ENCODE results near the gene LYRM4.

DNA sequence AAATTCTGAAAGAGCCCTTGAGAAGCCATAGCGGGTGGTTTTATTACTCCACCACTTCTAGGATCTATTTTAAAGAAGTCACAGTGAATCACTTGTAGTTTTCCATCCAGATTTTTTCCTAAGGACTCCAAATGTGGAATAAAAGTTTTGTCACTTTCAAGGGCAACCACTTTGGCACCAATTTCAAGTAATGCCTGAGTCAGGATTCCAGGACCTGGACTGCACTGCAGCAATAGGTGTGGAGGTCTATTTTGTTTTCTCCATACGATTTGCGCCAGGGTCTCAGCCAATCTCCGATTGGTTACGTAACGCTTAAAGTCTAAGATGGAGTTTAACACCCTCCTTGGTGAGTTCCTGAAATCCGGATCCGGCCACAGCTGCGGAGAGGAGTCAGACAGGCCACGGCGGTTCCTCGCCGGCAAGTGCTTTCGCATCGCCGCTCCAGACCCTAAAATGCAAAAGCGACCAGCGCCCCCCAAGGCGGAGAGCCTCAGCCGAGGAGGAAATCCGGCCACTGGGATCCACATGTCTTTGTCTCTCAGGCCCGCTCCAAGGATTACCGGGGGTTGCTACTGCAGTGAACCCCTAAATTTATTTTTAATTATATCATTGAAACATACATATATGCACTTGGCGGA is 194.2 kb downstream of the LYRM4 start:
- no peak for TF ChIP-seq POLR2A (IDR thresholded peaks at IDR 0.05)
- TF ChIP-seq, protein P1, sequence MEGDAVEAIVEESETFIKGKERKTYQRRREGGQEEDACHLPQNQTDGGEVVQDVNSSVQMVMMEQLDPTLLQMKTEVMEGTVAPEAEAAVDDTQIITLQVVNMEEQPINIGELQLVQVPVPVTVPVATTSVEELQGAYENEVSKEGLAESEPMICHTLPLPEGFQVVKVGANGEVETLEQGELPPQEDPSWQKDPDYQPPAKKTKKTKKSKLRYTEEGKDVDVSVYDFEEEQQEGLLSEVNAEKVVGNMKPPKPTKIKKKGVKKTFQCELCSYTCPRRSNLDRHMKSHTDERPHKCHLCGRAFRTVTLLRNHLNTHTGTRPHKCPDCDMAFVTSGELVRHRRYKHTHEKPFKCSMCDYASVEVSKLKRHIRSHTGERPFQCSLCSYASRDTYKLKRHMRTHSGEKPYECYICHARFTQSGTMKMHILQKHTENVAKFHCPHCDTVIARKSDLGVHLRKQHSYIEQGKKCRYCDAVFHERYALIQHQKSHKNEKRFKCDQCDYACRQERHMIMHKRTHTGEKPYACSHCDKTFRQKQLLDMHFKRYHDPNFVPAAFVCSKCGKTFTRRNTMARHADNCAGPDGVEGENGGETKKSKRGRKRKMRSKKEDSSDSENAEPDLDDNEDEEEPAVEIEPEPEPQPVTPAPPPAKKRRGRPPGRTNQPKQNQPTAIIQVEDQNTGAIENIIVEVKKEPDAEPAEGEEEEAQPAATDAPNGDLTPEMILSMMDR (IDR thresholded peaks at IDR 0.05 in 4 of 5, conservative IDR thresholded peaks at IDR 0.05 in 1 of 5): no peak

Measured in gastrocnemius medialis (tissue), 4 donors.